Gastrocnemius medialis (tissue), 4 donors: ENCODE measurements around the gene UBA1.

Experiments
- POLR2A ChIP-seq, 2 donors: fragments of 450-650 bp; IDR thresholded peaks; one replicate each; pipeline ENCODE4 v1.6.1; 2017; ENCODE audit warnings: antibody characterized with exemption in 2 of 2, mild to moderate bottlenecking in 2 of 2, moderate library complexity in 2 of 2
- TF ChIP-seq, protein P1 (sequence below), 5 experiments: fragments of 450-650 bp in 3 of 5; fragments of 200-600 bp in 2 of 5; sonication (generic) in 2 of 5; IDR thresholded peaks in 4 of 5; conservative IDR thresholded peaks in 1 of 5; 1 replicate in 4 of 5; 2 replicates in 1 of 5; pipeline ENCODE4 v1.5.1; 2016 to 2019; ENCODE audit warnings: antibody characterized with exemption in 5 of 5, mild to moderate bottlenecking in 3 of 5, moderate library complexity in 3 of 5

DNA sequence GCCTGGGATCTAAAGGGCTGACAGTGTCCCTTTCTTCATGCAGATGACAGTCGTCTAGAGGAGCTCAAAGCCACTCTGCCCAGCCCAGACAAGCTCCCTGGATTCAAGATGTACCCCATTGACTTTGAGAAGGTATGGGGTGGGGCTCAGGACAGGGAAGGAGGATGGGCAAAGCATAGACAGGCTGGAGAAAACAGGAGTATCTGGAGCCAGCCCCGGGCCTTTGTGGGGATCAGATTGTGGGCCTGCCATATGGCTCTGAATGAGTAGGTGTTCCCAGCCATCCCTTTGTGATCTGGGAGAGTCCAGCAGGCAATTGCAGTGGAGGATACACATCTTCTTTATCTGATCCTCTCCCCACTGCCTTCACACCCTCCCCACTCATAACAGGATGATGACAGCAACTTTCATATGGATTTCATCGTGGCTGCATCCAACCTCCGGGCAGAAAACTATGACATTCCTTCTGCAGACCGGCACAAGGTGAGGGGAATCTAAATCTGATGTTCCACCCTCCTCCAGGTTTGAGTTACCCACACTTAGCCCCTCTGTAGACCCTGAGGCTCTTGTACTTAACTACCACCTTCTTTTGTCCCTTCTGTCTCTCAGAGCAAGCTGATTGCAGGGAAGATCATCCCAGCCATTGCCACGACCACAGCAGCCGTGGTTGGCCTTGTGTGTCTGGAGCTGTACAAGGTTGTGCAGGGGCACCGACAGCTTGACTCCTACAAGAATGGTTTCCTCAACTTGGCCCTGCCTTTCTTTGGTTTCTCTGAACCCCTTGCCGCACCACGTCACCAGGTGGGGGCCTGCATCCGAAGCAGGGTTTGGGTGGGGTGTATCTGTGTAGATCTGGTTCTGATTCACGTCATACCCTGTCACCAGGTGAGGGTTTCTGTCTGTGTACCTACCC, 19.0 kb downstream of the UBA1 start:
- TF ChIP-seq, protein P1, sequence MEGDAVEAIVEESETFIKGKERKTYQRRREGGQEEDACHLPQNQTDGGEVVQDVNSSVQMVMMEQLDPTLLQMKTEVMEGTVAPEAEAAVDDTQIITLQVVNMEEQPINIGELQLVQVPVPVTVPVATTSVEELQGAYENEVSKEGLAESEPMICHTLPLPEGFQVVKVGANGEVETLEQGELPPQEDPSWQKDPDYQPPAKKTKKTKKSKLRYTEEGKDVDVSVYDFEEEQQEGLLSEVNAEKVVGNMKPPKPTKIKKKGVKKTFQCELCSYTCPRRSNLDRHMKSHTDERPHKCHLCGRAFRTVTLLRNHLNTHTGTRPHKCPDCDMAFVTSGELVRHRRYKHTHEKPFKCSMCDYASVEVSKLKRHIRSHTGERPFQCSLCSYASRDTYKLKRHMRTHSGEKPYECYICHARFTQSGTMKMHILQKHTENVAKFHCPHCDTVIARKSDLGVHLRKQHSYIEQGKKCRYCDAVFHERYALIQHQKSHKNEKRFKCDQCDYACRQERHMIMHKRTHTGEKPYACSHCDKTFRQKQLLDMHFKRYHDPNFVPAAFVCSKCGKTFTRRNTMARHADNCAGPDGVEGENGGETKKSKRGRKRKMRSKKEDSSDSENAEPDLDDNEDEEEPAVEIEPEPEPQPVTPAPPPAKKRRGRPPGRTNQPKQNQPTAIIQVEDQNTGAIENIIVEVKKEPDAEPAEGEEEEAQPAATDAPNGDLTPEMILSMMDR (IDR thresholded peaks at IDR 0.05 in 4 of 5, conservative IDR thresholded peaks at IDR 0.05 in 1 of 5): no peak
- no peak for TF ChIP-seq POLR2A (IDR thresholded peaks at IDR 0.05)
